Measurements from ENCODE around the gene SPATS2.
"Not testable (repeated sequence)": the region's sequence is repeated elsewhere in the genome, so short reads cannot be mapped to it uniquely, and the experiment has no call there.

Gene SPATS2

DNA sequence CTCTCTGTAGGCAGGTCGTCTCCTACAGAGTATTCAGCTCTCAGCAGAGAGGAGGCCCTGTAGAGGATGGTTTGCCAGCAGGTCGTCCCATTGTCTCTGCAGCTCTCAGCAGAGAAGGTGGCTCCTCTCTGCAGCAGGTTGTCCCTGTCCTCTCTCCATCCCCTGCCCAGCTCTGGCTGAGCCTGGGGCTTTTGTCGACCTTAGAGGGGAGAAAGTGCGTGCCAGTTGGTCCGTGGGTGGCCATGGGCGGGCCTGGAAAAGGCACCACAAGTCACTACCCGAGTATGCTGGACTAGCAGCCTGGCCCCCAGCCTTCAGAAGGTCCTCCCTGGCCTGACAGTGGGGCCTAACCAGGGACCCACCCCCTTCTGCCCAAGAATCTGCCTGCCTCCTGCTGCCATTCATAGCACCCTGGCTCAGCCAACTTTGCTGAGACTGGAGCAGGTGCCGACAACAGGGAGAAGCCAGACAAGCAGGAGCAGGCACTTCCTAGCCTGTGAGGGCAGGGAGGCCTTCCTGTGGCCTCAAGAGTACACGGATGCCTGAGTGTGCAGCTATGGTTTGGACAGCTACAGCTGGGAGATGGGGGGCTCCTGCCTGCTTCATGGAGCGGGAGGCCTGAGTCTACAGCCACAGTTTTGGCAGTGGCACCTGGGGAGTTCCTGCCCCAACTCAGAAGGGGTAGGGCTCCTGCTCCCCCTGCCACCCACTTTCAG lies 111.8 kb downstream of the SPATS2 start:
- DNase-seq = no peak

DNA sequence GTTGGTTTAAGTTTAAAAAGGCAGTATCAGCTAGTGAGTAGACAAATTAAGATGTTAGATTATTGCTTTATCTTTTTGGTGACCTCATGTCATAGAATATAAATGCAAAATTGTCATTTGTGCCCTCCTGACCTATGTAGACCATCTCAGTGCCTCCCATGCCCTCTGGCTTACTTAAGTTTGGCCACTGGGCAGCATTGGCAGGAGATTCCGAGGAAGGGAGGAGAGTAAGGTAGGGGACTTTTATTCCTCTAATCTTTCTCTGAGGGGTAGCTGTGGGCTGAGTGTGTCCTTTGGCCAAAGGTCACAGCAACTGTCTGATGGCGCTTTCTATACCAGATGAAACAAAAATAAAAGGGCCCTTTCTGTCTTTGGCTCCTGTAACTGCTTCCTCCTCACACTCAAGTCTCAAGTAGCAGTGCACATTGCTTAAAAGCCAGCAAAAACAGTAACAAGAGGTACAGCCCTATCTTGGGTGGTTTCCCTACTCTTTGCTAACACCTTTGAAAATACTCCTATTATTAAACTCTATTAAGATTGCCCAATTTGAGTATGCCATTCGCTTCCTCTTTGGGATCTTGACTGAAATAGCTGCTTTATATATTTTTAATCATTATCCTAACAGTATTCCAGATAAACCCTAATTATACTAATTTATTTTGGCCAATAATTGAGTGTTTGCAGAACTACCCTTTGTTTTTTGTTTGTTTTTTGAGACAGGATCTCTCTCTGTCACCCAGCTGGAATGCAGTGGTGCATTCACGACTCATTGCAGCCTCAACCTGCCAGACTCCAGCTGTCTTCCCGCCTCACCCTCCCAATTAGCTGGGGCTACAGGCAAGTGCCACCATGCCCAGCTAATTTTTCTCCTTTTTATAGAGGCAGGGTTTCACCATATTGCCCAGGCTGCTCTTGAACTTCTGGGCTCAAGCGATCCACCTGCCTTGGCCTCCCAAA lies 115.1 kb downstream of the SPATS2 start:
- DNase-seq = peak; percentile 8

GRCh38 chr12:49483619-49484018 lies 116.4 kb downstream of the SPATS2 start:
- DNase-seq = peak; percentile 8

GRCh38 chr12:49487605-49488004 lies 120.3 kb downstream of the SPATS2 start:
- no peak for DNase-seq

- DNase-seq = no peak
Measured at GRCh38 chr12:49489154-49489553, 121.9 kb downstream of the SPATS2 start.

DNA sequence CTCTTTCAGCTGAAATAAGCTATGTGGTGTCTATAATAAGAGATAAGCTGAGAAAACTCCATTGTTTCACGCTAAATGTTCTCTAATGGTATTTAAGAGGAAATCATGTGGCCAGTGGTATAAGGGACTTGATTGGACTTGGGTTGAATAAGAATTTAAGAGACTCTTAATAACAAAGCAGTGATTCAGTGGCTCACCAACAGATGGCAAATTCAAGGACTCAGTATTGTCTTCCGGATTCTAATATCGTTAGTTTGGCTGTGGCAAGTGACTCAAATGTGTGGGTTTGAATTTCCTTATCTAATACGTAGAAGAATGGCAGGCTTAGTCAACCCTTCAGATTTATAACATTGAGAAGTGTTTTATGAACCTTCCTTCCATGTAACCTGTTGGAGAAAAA lies 122.5 kb downstream of the SPATS2 start:
- peak; percentile 47 for DNase-seq

- peak; percentile 9 for DNase-seq
Measured at GRCh38 chr12:49491823-49492222, 124.6 kb downstream of the SPATS2 start.

- DNase-seq = no peak
Measured at GRCh38 chr12:49493900-49494299, 126.6 kb downstream of the SPATS2 start.

DNA sequence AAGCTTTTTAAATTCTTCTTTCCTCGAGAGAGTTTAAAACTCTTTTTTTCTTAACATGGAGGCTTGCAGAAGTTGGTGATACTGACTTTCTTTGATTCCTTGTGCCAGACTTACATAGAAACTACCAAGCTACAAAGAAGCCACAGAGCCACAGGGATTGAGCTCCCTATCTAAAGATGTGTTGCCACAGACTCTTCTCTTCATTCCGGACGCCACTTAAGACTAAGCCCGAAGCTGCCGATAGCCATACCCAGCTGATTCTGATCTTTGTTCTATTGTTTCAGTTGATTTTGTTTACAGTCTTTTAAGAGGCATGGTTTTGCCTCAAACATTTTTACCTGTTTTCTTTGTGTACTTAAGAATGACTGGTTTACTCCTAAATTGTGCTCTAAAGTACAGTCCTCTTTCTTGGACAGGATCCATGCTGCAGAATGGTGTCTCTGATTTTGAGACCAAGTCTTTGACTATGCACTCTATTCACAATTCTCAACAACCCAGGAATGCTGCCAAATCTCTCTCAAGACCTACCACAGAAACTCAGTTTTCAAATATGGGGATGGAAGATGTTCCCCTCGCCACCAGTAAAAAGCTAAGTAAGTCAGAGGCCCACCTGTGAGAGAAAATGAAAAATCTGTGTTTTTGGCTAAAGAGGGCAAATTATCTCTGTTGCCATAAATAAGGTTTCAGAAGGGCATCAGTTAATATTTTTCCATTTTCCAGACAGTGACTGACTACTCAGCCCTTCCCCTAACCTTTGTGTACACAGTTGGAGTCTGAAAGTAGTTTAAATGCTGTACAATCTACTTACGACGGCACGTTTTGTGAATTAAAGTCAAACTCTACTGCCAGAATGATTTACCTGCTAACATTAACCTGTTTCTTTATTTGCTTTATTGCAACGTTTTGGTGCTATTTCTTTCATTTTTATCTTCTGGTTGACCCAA lies 129.4 kb downstream of the SPATS2 start:
- no peak for DNase-seq

- DNase-seq = no peak
Measured at GRCh38 chr12:49501895-49502294, 134.6 kb downstream of the SPATS2 start.

GRCh38 chr12:49502590-49502989 lies 135.3 kb downstream of the SPATS2 start:
- no peak for DNase-seq

DNA sequence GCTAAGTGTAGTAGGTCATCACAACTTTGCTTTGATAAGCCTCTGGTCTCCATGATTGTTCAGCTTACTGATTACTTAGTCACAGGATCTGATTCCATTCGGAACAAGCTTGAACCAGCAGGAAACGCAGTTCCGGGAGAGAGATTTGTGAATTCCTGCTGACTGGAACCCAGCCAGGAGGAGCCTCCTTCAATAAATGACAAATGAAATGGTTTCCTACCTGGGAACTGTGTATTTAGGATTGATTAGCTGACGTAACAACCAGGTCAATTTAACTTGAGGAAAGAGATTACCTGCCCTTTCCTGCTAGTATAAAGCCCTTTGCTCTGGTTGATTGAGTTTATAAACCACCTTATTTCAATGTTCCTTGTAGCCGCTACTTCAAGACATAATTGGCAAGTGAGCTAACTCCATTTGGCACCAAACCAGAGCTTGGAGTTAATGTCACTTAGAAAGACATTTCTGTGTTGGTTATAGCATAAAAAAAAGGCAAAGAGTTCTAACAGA lies 136.5 kb downstream of the SPATS2 start:
- DNase-seq = peak; percentile 47

- DNase-seq = peak; percentile 48
Measured at GRCh38 chr12:49505672-49506071, 138.4 kb downstream of the SPATS2 start.

DNA sequence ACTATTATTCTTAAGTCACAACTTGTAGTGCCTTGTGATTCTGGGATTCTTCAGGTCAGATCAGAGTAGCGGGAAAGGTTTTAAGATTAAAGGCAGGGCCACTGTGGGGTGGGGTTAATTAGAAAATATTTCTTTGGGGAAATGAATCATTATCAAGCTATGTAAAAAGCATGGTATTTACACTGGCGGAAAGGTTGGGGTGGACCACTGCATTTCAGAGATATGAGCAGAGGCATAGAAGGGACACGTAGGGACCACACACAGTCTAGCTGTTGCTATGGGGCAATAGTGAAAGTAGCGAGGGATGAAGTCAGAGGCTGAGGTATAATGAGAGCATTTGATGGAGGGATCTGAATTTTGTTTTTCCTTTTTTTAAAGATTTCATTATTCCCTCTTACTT lies 139.9 kb downstream of the SPATS2 start:
- peak; percentile 92 for DNase-seq

DNA sequence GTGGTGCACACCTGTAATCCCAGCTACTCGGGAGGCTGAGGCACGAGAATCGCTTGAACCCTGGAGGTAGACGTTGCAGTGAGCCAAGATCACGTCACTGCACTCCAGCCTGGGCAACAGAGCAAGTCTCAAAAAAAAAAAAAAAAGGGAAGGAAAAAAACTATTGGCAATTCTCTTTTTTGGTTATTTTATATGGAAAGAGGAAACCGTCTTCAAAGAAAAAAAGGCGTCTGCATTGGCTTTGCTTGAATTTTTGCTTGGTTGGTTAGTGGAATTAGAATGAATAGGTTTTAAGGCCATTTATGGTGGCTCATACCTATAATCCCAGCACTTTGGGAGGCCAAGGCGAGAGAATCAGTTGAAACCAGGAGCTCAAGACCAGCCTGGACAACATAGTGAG lies 142.4 kb downstream of the SPATS2 start:
- not testable (repeated sequence) for DNase-seq

DNA sequence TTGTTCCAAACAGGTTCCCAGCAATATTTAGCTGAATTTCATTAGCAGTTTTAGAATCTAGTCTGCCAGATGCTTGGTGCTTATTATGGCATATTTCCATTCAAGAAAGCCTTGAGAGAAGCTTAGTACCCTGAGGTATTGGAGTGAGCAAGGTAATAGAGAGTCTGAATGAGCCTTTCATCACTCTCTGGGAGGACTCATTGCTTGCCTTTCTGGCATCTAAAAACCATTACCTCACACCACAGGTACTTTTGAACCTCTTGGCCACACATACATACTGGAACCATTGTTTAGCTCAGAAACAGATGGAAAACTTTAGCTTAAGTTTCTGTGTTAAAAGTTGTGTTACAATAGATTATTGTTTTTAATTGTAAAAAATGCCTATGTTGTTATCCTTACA lies 144.1 kb downstream of the SPATS2 start:
- DNase-seq = no peak

GRCh38 chr12:49512546-49512945 lies 145.3 kb downstream of the SPATS2 start:
- DNase-seq = no peak

DNA sequence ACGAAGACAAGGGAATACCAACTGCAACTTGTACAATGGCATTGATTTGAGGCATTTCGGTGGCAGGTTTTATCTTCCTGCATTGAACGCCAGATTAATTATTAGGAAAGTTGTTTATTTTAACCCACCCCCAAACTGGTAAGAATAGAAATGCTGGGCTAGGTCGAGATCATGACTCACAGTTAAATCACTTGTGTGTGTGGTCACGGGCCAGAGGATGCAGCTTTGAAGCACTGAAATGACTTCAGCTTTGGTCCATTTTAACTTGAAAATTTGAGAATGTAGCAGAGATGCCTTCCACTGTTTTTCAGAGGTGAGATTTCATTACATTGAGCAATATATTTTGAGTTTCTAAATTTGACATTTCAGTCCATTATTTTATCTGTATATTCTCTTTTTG lies 148.0 kb downstream of the SPATS2 start:
- DNase-seq = peak; percentile 79

DNA sequence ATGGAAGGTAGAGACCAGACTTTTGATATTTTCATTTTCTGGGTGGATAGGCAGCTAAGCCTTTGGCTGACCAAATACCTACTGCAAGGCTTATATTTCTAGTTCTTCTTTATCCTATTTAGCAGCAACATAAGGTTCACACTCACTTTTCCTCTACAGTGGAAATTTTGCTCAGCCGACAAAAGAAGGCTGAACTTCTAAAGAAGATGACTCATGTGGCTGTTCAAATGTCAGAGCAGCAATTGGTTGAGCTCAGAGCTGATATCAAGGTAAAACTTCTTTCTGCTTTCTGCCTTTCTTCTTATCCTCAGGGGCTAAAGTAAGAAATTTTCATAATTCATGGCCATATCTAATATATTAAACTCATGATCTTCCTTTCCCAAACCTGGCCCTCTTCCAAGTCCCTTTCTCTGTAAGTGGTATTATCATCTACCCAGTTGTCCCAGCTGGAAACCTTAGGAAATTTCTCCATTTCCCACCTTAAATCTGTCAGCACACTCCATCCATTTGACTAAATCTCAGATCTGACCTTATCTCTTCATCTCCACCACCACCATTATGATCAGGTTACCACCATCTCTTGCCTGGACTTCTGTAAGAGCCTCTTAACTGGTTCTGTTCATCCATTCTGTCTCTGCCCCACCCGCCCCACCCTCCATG lies 151.8 kb downstream of the SPATS2 start:
- peak; percentile 28 for DNase-seq

GRCh38 chr12:49519574-49519936 lies 152.3 kb downstream of the SPATS2 start:
- no peak for DNase-seq

GRCh38 chr12:49521389-49521788 lies 154.1 kb downstream of the SPATS2 start:
- no peak for DNase-seq
